A673 (cell line): ENCODE data around the gene RBMS1. TPM values are rescaled to one million over a fixed set of nuclear protein-coding genes. Genes with fewer than 3 reads are reported as not detected.
A peak's percentile ranks its signal among the peaks of the same experiment; 100 is the strongest.

ENCODE experiments used
- BruUV-seq: library from RNA; stranded (reverse); fragments of 400-500 nt; replicated peaks from 2 replicates; lab custom pipeline; 2021; lab: Mats Ljungman, UMichigan
- CTCF ChIA-PET: fragments of 300-600 bp; sonication (Branson Sonifier 250); formaldehyde crosslinking; loops from one replicate; lab custom pipeline; 2022; ENCODE audit warnings: antibody characterized with exemption; lab: Charles Lee
- POLR2A ChIA-PET: fragments of 300-600 bp; sonication (Branson Sonifier 250); formaldehyde crosslinking; loops from one replicate; lab custom pipeline; 2022; ENCODE audit warnings: antibody characterized with exemption; ENCODE audit not compliant: low non-redundant PET; lab: Charles Lee
- DNase-seq: peaks from one replicate; pipeline ENCODE4 v3.0.0-alpha.2; 2015; ENCODE audit warnings: low spot score
- H3K27ac ChIP-seq: fragments of 200-600 bp; sonication (generic); 2 replicates; pipeline ENCODE4 v1.5.1; 2016; ENCODE audit warnings: mixed run types, low read depth, mild to moderate bottlenecking, mixed read lengths, antibody characterized with exemption, low read length; ENCODE audit not compliant: poor library complexity, severe bottlenecking
- H3K27me3 ChIP-seq: fragments of 200-600 bp; sonication (generic); replicated peaks from 2 replicates; pipeline ENCODE4 v1.6.1; 2017; ENCODE audit warnings: mixed run types, low read depth, mild to moderate bottlenecking, mixed read lengths, antibody characterized with exemption, low read length; ENCODE audit not compliant: insufficient read depth, poor library complexity
- H3K36me3 ChIP-seq: fragments of 200-600 bp; sonication (generic); 2 replicates; pipeline ENCODE4 v1.6.1; 2016; ENCODE audit warnings: mixed run types, mild to moderate bottlenecking, mixed read lengths, antibody characterized with exemption, low read length; ENCODE audit not compliant: insufficient read depth, poor library complexity, severe bottlenecking
- H3K4me1 ChIP-seq: fragments of 200-600 bp; sonication (generic); 2 replicates; pipeline ENCODE4 v1.6.1; 2017; ENCODE audit warnings: mixed run types, mild to moderate bottlenecking, mixed read lengths, antibody characterized with exemption, low read length; ENCODE audit not compliant: insufficient read depth, poor library complexity, severe bottlenecking
- H3K4me3 ChIP-seq: fragments of 200-600 bp; sonication (generic); 2 replicates; pipeline ENCODE4 v1.5.1; 2016; ENCODE audit warnings: low read depth, mixed run types, mild to moderate bottlenecking, mixed read lengths, low read length; ENCODE audit not compliant: poor library complexity, severe bottlenecking
- H3K9me3 ChIP-seq: fragments of 200-600 bp; sonication (generic); 2 replicates; pipeline ENCODE4 v1.6.1; 2016; ENCODE audit warnings: mixed run types, low read depth, mild to moderate bottlenecking, mixed read lengths, antibody characterized with exemption, low read length; ENCODE audit not compliant: poor library complexity, severe bottlenecking
- CTCF ChIP-seq: fragments of 300-800, 200-600 bp; sonication (generic); conservative IDR thresholded peaks from 2 replicates; pipeline ENCODE4 v1.5.1; 2017; ENCODE audit warnings: low read depth, mild to moderate bottlenecking, antibody characterized with exemption, low read length, moderate library complexity, mixed read lengths
- EZH2 ChIP-seq: fragments of 200-600 bp; sonication (generic); IDR thresholded peaks from 2 replicates; pipeline ENCODE4 v1.6.1; 2017; ENCODE audit warnings: borderline replicate concordance, low read depth, mild to moderate bottlenecking, mixed read lengths, antibody characterized with exemption, low read length; ENCODE audit not compliant: poor library complexity, severe bottlenecking
- intact Hi-C: fragments of 100-400 bp; cut with micrococcal nuclease; formaldehyde crosslinking; loops from one replicate; pipeline ENCODE4 v1.10.0; 2022; ENCODE audit not compliant: unreplicated experiment
- total RNA-seq: library from RNA; stranded (reverse); gene quantifications from 2 replicates; pipeline ENCODE4 v1.2.3, GENCODE V29; 2021

RBMS1 gene
- total RNA-seq, 1 experiment from 2014 or later = 84.9 TPM

GRCh38 chr2:160472839-160473251 is 20.8 kb downstream of the RBMS1 start:
- DNase-seq = peak; percentile 47
- no TSS peak for BruUV-seq
- Histone ChIP-seq H3K36me3 (no peaks in the 10 kb centered on the region), H3K4me1 (peaks cover 61% of the 10 kb centered on the region), H3K4me3 (peak overlapping the region; percentile 25), H3K27me3 (no peaks in the 10 kb centered on the region), H3K9me3 (no peaks in the 10 kb centered on the region), H3K27ac (peak overlapping the region; percentile 43)
- POLR2A ChIA-PET = no interaction called here
- CTCF ChIA-PET = no interaction called here
- no peak for TF ChIP-seq CTCF
- TF ChIP-seq EZH2 = no peak
- intact Hi-C loops = no loop called here

- peaks cover 61% of the 10 kb centered on the region for H3K4me1 ChIP-seq
- POLR2A ChIA-PET = no interaction called here
- no peaks in the 10 kb centered on the region for H3K36me3 ChIP-seq
- CTCF ChIA-PET = no interaction called here
- DNase-seq = no peak
- H3K27me3 ChIP-seq = no peaks in the 10 kb centered on the region
- intact Hi-C loops = no loop called here
- no peak for TF ChIP-seq CTCF
- TF ChIP-seq EZH2 = no peak
- H3K9me3 ChIP-seq = no peaks in the 10 kb centered on the region
- H3K27ac ChIP-seq = no peak overlapping the region
- BruUV-seq = no TSS peak
- no peak overlapping the region for H3K4me3 ChIP-seq
Observed at GRCh38 chr2:160471950-160472349, 21.7 kb downstream of the RBMS1 start.

GRCh38 chr2:160469621-160470204 is 23.9 kb downstream of the RBMS1 start:
- POLR2A ChIA-PET = no interaction called here
- Histone ChIP-seq H3K9me3 (no peaks in the 10 kb centered on the region), H3K27ac (no peak overlapping the region), H3K4me3 (no peak overlapping the region), H3K27me3 (no peaks in the 10 kb centered on the region), H3K36me3 (no peaks in the 10 kb centered on the region), H3K4me1 (peaks cover 64% of the 10 kb centered on the region)
- intact Hi-C loops = no loop called here
- TF ChIP-seq CTCF = no peak
- no peak for TF ChIP-seq EZH2
- CTCF ChIA-PET = no interaction called here
- no TSS peak for BruUV-seq
- no peak for DNase-seq
